GM12874 (cell line): ENCODE results near the gene RASGRF2.

Experiments
- CTCF ChIP-seq: IDR thresholded peaks from 2 replicates; pipeline ENCODE4 v1.5.1; 2011; ENCODE audit warnings: low read depth, mild to moderate bottlenecking, control low read depth, low read length, moderate library complexity; ENCODE audit not compliant: insufficient read depth

RASGRF2 gene

GRCh38 chr5:81194633-81195334, 234.6 kb downstream of the RASGRF2 start:
- TF ChIP-seq CTCF: peak; percentile 91

GRCh38 chr5:81195335-81195929, 235.3 kb downstream of the RASGRF2 start:
- no peak for TF ChIP-seq CTCF

- no peak for TF ChIP-seq CTCF
These were observed 242.5 kb downstream of the RASGRF2 start for GRCh38 chr5:81202655-81203054.

- TF ChIP-seq CTCF: no peak
These were observed 243.6 kb downstream of the RASGRF2 start for GRCh38 chr5:81203729-81204128.

- TF ChIP-seq CTCF: no peak
These were observed 244.0 kb downstream of the RASGRF2 start for GRCh38 chr5:81204205-81204604.

- TF ChIP-seq CTCF: no peak
These were observed 244.9 kb downstream of the RASGRF2 start for GRCh38 chr5:81205058-81205457.

- peak; percentile 47 for TF ChIP-seq CTCF
These were observed 246.8 kb downstream of the RASGRF2 start for GRCh38 chr5:81207009-81207408.
